SK-N-SH treated with all-trans-retinoic acid at 6 μM for 48 hours (cell line): ENCODE measurements around the gene PARS2.
A peak's percentile ranks its signal among the peaks of the same experiment; 100 is the strongest.

ENCODE experiments used
- ATAC-seq: fragments of 200-7000 bp; cut with Tn5 transposase; 3 replicates; pipeline ENCODE4 v1.9.1; 2020; ENCODE audit warnings: mild to moderate bottlenecking, moderate library complexity
- ARNTL ChIP-seq: fragments of 450-650 bp; formaldehyde crosslinking; IDR thresholded peaks from 2 replicates; pipeline ENCODE4 v1.5.0; 2020; ENCODE audit warnings: low read depth, mild to moderate bottlenecking, moderate library complexity, borderline replicate concordance
- BACH2 ChIP-seq: fragments of 250-450 bp; sonication (Bioruptor Pico); IDR thresholded peaks from 2 replicates; pipeline ENCODE4 v1.9.0; 2021; ENCODE audit warnings: mild to moderate bottlenecking, borderline replicate concordance
- CREB5 ChIP-seq: fragments of 250-450 bp; sonication (Bioruptor Pico); IDR thresholded peaks from 2 replicates; pipeline ENCODE4 v1.5.1; 2020; ENCODE audit warnings: low read depth, mild to moderate bottlenecking, moderate library complexity
- CSDC2 ChIP-seq: fragments of 250-450 bp; sonication (Bioruptor Pico); IDR thresholded peaks from 2 replicates; pipeline ENCODE4 v1.5.0; 2020; ENCODE audit warnings: mild to moderate bottlenecking, moderate library complexity
- CSRNP3 ChIP-seq: fragments of 250-450 bp; sonication (Bioruptor Pico); IDR thresholded peaks from 2 replicates; pipeline ENCODE4 v1.5.1; 2021; ENCODE audit warnings: mild to moderate bottlenecking, moderate library complexity
- ESRRG ChIP-seq: fragments of 250-450 bp; sonication (Bioruptor Pico); IDR thresholded peaks from 2 replicates; pipeline ENCODE4 v1.6.1; 2021; ENCODE audit warnings: mild to moderate bottlenecking
- GLIS3 ChIP-seq: fragments of 250-450 bp; sonication (Bioruptor Pico); IDR thresholded peaks from 2 replicates; pipeline ENCODE4 v1.5.0; 2020; ENCODE audit warnings: mild to moderate bottlenecking, moderate library complexity
- ISL1 ChIP-seq: fragments of 250-450 bp; sonication (Bioruptor Pico); IDR thresholded peaks from 2 replicates; pipeline ENCODE4 v2.1.2; 2022; ENCODE audit warnings: mild to moderate bottlenecking, moderate library complexity
- OSR1 ChIP-seq: fragments of 250-450 bp; sonication (Bioruptor Pico); IDR thresholded peaks from 2 replicates; pipeline ENCODE4 v1.8.0; 2022; ENCODE audit warnings: moderate library complexity, mild to moderate bottlenecking, inconsistent platforms
- PATZ1 ChIP-seq: fragments of 250-450 bp; sonication (Bioruptor Pico); IDR thresholded peaks from 2 replicates; pipeline ENCODE4 v1.8.0; 2020; ENCODE audit warnings: mild to moderate bottlenecking, moderate library complexity, borderline replicate concordance
- POU6F1 ChIP-seq: fragments of 250-450 bp; sonication (Bioruptor Pico); IDR thresholded peaks from 2 replicates; pipeline ENCODE4 v1.8.0; 2021; ENCODE audit warnings: low read depth, mild to moderate bottlenecking, moderate library complexity, borderline replicate concordance
- PPARA ChIP-seq: fragments of 250-450 bp; sonication (Bioruptor Pico); IDR thresholded peaks from 2 replicates; pipeline ENCODE4 v1.5.0; 2020; ENCODE audit warnings: mild to moderate bottlenecking, borderline replicate concordance
- SNAI2 ChIP-seq: fragments of 250-450 bp; sonication (Bioruptor Pico); IDR thresholded peaks from 2 replicates; pipeline ENCODE4 v1.5.0; 2020; ENCODE audit warnings: mild to moderate bottlenecking, moderate library complexity
- TCF4 ChIP-seq: fragments of 250-450 bp; sonication (Bioruptor Pico); IDR thresholded peaks from 2 replicates; pipeline ENCODE4 v1.8.0; 2021; ENCODE audit warnings: mild to moderate bottlenecking, moderate library complexity, borderline replicate concordance
- TOX ChIP-seq: fragments of 250-450 bp; sonication (Bioruptor Pico); IDR thresholded peaks from 2 replicates; pipeline ENCODE4 v1.8.0; 2021; ENCODE audit warnings: mild to moderate bottlenecking, moderate library complexity, borderline replicate concordance
- TSHZ2 ChIP-seq: fragments of 250-450 bp; sonication (Bioruptor Pico); IDR thresholded peaks from 2 replicates; pipeline ENCODE4 v1.5.0; 2020; ENCODE audit warnings: mild to moderate bottlenecking, moderate library complexity
- ZC3H10 ChIP-seq: fragments of 250-450 bp; sonication (Bioruptor Pico); IDR thresholded peaks from 2 replicates; pipeline ENCODE4 v1.5.1; 2021; ENCODE audit warnings: mild to moderate bottlenecking, moderate library complexity
- ZFP3 ChIP-seq: fragments of 250-450 bp; sonication (Bioruptor Pico); IDR thresholded peaks from 2 replicates; pipeline ENCODE4 v1.5.0; 2020; ENCODE audit warnings: mild to moderate bottlenecking, moderate library complexity
- ZFP30 ChIP-seq: fragments of 450-650 bp; formaldehyde crosslinking; IDR thresholded peaks from 2 replicates; pipeline ENCODE4 v1.5.0; 2022; ENCODE audit warnings: mild to moderate bottlenecking, moderate library complexity
- ZNF565 ChIP-seq: fragments of 450-650 bp; formaldehyde crosslinking; conservative IDR thresholded peaks from 2 replicates; pipeline ENCODE4 v1.5.0; 2020; ENCODE audit warnings: low read depth, mild to moderate bottlenecking, moderate library complexity
- ZNF70 ChIP-seq: fragments of 450-650 bp; formaldehyde crosslinking; IDR thresholded peaks from 2 replicates; pipeline ENCODE4 v1.5.0; 2020; ENCODE audit warnings: mild to moderate bottlenecking, moderate library complexity
- ZNF8 ChIP-seq: fragments of 450-650 bp; formaldehyde crosslinking; IDR thresholded peaks from 2 replicates; pipeline ENCODE4 v1.5.0; 2020; ENCODE audit warnings: mild to moderate bottlenecking, moderate library complexity

PARS2 gene

GRCh38 chr1:54791880-54792522 is 27.7 kb upstream of the PARS2 start (continued):
- TF ChIP-seq POU6F1 (CRISPR knock-in tag), result no peak
- no peak for TF ChIP-seq ZNF70 (CRISPR knock-in tag)

- peak; percentile 55 for ATAC-seq
- TF ChIP-seq PATZ1 (CRISPR knock-in tag) (peak; percentile 73; the same call in 1 of the 2 replicates), ISL1 (peak; percentile 58), ZNF565 (CRISPR knock-in tag) (no peak)
- TF ChIP-seq, all 23 proteins: peak for 2
Measured at GRCh38 chr1:54788459-54788858, 24.1 kb upstream of the PARS2 start.

- no peak for ATAC-seq
- TF ChIP-seq ZFP3 (CRISPR knock-in tag) (no peak), ZC3H10 (CRISPR knock-in tag) (no peak), GLIS3 (CRISPR knock-in tag) (no peak), ZFP30 (CRISPR knock-in tag) (no peak), TOX (CRISPR knock-in tag) (no peak), TCF4 (no peak), POU6F1 (CRISPR knock-in tag) (no peak), OSR1 (CRISPR knock-in tag) (no peak), CSDC2 (CRISPR knock-in tag) (no peak), ESRRG (CRISPR knock-in tag) (no peak), PPARA (CRISPR knock-in tag) (no peak), ZNF8 (no peak), SNAI2 (CRISPR knock-in tag) (no peak), CREB5 (CRISPR knock-in tag) (no peak)
- TF ChIP-seq, all 23 proteins: peak for 0
Measured at GRCh38 chr1:54787604-54788003, 23.3 kb upstream of the PARS2 start.

GRCh38 chr1:54786778-54787177 is 22.5 kb upstream of the PARS2 start:
- ATAC-seq, result no peak
- TF ChIP-seq SNAI2 (CRISPR knock-in tag) (no peak), TSHZ2 (CRISPR knock-in tag) (no peak), OSR1 (CRISPR knock-in tag) (no peak), ZFP3 (CRISPR knock-in tag) (no peak), ESRRG (CRISPR knock-in tag) (no peak), ZFP30 (CRISPR knock-in tag) (no peak), ARNTL (CRISPR knock-in tag) (no peak), BACH2 (CRISPR knock-in tag) (no peak), ZNF565 (CRISPR knock-in tag) (no peak), ZNF70 (CRISPR knock-in tag) (no peak), TOX (CRISPR knock-in tag) (no peak), ZNF8 (no peak), CSRNP3 (CRISPR knock-in tag) (no peak), CREB5 (CRISPR knock-in tag) (no peak), CSDC2 (CRISPR knock-in tag) (no peak)
